Testis (tissue), 3 donors: Measurements from ENCODE around the gene ME3. TPM values are rescaled to one million over a fixed set of nuclear protein-coding genes. Genes with fewer than 3 reads are reported as not detected.

Experiments used
- DNase-seq: peaks from one replicate; pipeline ENCODE4 v3.0.0-alpha.2; 2019
- H3K27ac ChIP-seq, 2 donors: fragments of 200-600 bp; sonication (generic); one replicate each; pipeline ENCODE4 v1.5.1; 2019
- H3K27me3 ChIP-seq: fragments of 200-600 bp; sonication (generic); one replicate; pipeline ENCODE4 v1.5.1; 2019
- H3K36me3 ChIP-seq: fragments of 200-600 bp; sonication (generic); one replicate; pipeline ENCODE4 v1.5.1; 2017; ENCODE audit warnings: low read depth; ENCODE audit errors: missing control alignments
- H3K4me1 ChIP-seq: fragments of 200-600 bp; sonication (generic); one replicate; pipeline ENCODE4 v1.5.1; 2019
- H3K4me3 ChIP-seq, 2 donors: fragments of 200-600 bp; sonication (generic); one replicate each; pipeline ENCODE4 v1.5.1; 2017 to 2019
- H3K9me3 ChIP-seq: fragments of 200-600 bp; sonication (generic); one replicate; pipeline ENCODE4 v1.5.1; 2017
- CTCF ChIP-seq, 3 experiments: fragments of 450-650 bp in 2 of 3; fragments of 200-600 bp in 1 of 3; sonication (generic) in 1 of 3; IDR thresholded peaks; one replicate each; pipeline ENCODE4 v1.5.1; 2016 to 2019; ENCODE audit warnings: antibody characterized with exemption in 3 of 3, mild to moderate bottlenecking in 2 of 3, moderate library complexity in 1 of 3
- POLR2A ChIP-seq: fragments of 450-650 bp; IDR thresholded peaks from one replicate; pipeline ENCODE4 v1.6.1; 2017; ENCODE audit warnings: antibody characterized with exemption, mild to moderate bottlenecking, moderate library complexity
- WGBS, 2 donors: methylation state at CpG; one replicate each; pipeline ENCODE4 v1.1.5; 2018; 5-methylcytosine and 5-hydroxymethylcytosine counted together
- intact Hi-C: fragments of 100-400 bp; cut with DNase I; formaldehyde crosslinking; loops from one replicate; pipeline ENCODE4 v1.15.1; 2023; ENCODE audit warnings: low total_unique reads
- polyA plus RNA-seq: library from polyadenylated mRNA; stranded (reverse); fragments of 350-450 nt; fragmentation: Illumina TruSeq; extraction: RNeasy Lipid Tissue Mini Kit (QIAGEN cat#74804); gene quantifications from one replicate; pipeline ENCODE4 v1.2.3, GENCODE V29; 2014; ENCODE audit warnings: low read depth, low replicate concordance; ENCODE audit not compliant: insufficient read depth
- total RNA-seq, 2 donors: library from RNA; depleted of rRNA; stranded (reverse); fragments of >200 nt; gene quantifications; one replicate each; pipeline ENCODE4 v1.2.3, GENCODE V29; 2016

The ME3 gene
- total and polyA plus RNA-seq, 3 donors from 2014 or later = 26.7 to 170 (median 115) TPM

GRCh38 chr11:86449993-86450629 lies 222.3 kb downstream of the ME3 start:
- 80 to 85% methylated on average over 5 of the region's 5 CpGs for WGBS, 2 donors
- no peaks in the 10 kb centered on the region for H3K9me3 ChIP-seq
- TF ChIP-seq POLR2A (no peak), CTCF (IDR thresholded peaks at IDR 0.05) (no peak)
- no peak overlapping the region for H3K27ac ChIP-seq
- no peaks in the 10 kb centered on the region for H3K27me3 ChIP-seq
- no peak overlapping the region for H3K4me3 ChIP-seq
- DNase-seq = no peak
- no peaks in the 10 kb centered on the region for H3K4me1 ChIP-seq
- no peaks in the 10 kb centered on the region for H3K36me3 ChIP-seq
- intact Hi-C loops = no loop called here

GRCh38 chr11:86447763-86448480 lies 224.5 kb downstream of the ME3 start:
- no peak for TF ChIP-seq POLR2A
- no peak for DNase-seq
- 91 to 93% methylated on average over 3 of the region's 3 CpGs for WGBS, 2 donors
- H3K4me1 ChIP-seq = no peaks in the 10 kb centered on the region
- H3K27ac ChIP-seq = no peak overlapping the region
- no peaks in the 10 kb centered on the region for H3K27me3 ChIP-seq
- H3K36me3 ChIP-seq = no peaks in the 10 kb centered on the region
- intact Hi-C loops = no loop called here
- no peaks in the 10 kb centered on the region for H3K9me3 ChIP-seq
- H3K4me3 ChIP-seq = no peak overlapping the region

GRCh38 chr11:86446924-86447285 lies 225.5 kb downstream of the ME3 start:
- intact Hi-C loops = no loop called here
- H3K9me3 ChIP-seq = no peaks in the 10 kb centered on the region
- no peaks in the 10 kb centered on the region for H3K4me1 ChIP-seq
- no peaks in the 10 kb centered on the region for H3K27me3 ChIP-seq
- H3K36me3 ChIP-seq = no peaks in the 10 kb centered on the region
- TF ChIP-seq CTCF (IDR thresholded peaks at IDR 0.05) (no peak), POLR2A (no peak)
- 81 to 85% methylated on average over 3 to 12 of the region's 12 CpGs for WGBS, 2 donors
- H3K4me3 ChIP-seq = no peak overlapping the region
- DNase-seq = no peak
- no peak overlapping the region for H3K27ac ChIP-seq

- no peak for DNase-seq
- intact Hi-C loops = no loop called here
Measured at GRCh38 chr11:86446163-86446923, 226.1 kb downstream of the ME3 start.

More at GRCh38 chr11:86446163-86446923, 226.1 kb downstream of the ME3 start:
- H3K36me3 ChIP-seq = no peaks in the 10 kb centered on the region
- no peak overlapping the region for H3K27ac ChIP-seq
- no peaks in the 10 kb centered on the region for H3K4me1 ChIP-seq
- 90 to 98% methylated on average over 6 to 8 of the region's 8 CpGs for WGBS, 2 donors
- TF ChIP-seq POLR2A = no peak
- no peak for TF ChIP-seq CTCF (IDR thresholded peaks at IDR 0.05)
- no peak overlapping the region for H3K4me3 ChIP-seq
- no peaks in the 10 kb centered on the region for H3K9me3 ChIP-seq
- H3K27me3 ChIP-seq = no peaks in the 10 kb centered on the region
